HL-60/S4 (cell line): ENCODE data around the gene KMT5B.

Experiments used
- in situ Hi-C: fragments of 300-500 bp; cut with MboI; formaldehyde crosslinking; loops from 2 replicates; pipeline ENCODE4 v1.14.3; 2022; ENCODE audit warnings: low sequenced_read_pairs

Gene KMT5B

GRCh38 chr11:68216171-68216938, 3.3 kb upstream of the KMT5B start:
- in situ Hi-C loops: no loop called here

- in situ Hi-C loops: no loop called here
Observed at GRCh38 chr11:68215524-68216170, 2.6 kb upstream of the KMT5B start.

GRCh38 chr11:68215087-68215445, 2.0 kb upstream of the KMT5B start:
- in situ Hi-C loops: no loop called here

- in situ Hi-C loops: no loop called here
Observed at GRCh38 chr11:68214173-68215086, 1.3 kb upstream of the KMT5B start.

- in situ Hi-C loops: no loop called here
Observed at GRCh38 chr11:68213555-68214172, 568 bp upstream of the KMT5B start.

- in situ Hi-C loops: no loop called here
Observed at GRCh38 chr11:68212421-68213134, 518 bp downstream of the KMT5B start.

GRCh38 chr11:68211546-68211945, 1.6 kb downstream of the KMT5B start:
- in situ Hi-C loops: no loop called here

GRCh38 chr11:68206211-68206610, 6.9 kb downstream of the KMT5B start:
- in situ Hi-C loops: no loop called here

- in situ Hi-C loops: no loop called here
Observed at GRCh38 chr11:68204402-68204801, 8.7 kb downstream of the KMT5B start.

- in situ Hi-C loops: no loop called here
Observed at GRCh38 chr11:68202165-68202564, 10.9 kb downstream of the KMT5B start.

- in situ Hi-C loops: no loop called here
Observed at GRCh38 chr11:68201492-68201891, 11.6 kb downstream of the KMT5B start.

GRCh38 chr11:68200639-68201038, 12.5 kb downstream of the KMT5B start:
- in situ Hi-C loops: no loop called here

- in situ Hi-C loops: no loop called here
Observed at GRCh38 chr11:68199295-68199987, 13.7 kb downstream of the KMT5B start.

- in situ Hi-C loops: no loop called here
Observed at GRCh38 chr11:68196219-68196618, 16.9 kb downstream of the KMT5B start.

- in situ Hi-C loops: no loop called here
Observed at GRCh38 chr11:68194675-68195294, 18.3 kb downstream of the KMT5B start.

- in situ Hi-C loops: no loop called here
Observed at GRCh38 chr11:68193018-68193417, 20.1 kb downstream of the KMT5B start.

- in situ Hi-C loops: no loop called here
Observed at GRCh38 chr11:68191661-68192579, 21.2 kb downstream of the KMT5B start.

GRCh38 chr11:68189888-68190287, 23.2 kb downstream of the KMT5B start:
- in situ Hi-C loops: no loop called here
